Psoas muscle (tissue), 8 donors: ENCODE measurements around the gene KHNYN. TPM values are rescaled to one million over a fixed set of nuclear protein-coding genes. Genes with fewer than 3 reads are reported as not detected.

Experiments
- ATAC-seq, 4 donors: fragments of 200-7000 bp; cut with Tn5 transposase; one replicate each; pipeline ENCODE4 v1.9.1; 2020; ENCODE audit warnings: moderate library complexity in 3 of 4, mild to moderate bottlenecking in 2 of 4
- DNase-seq, 2 donors: peaks; one replicate each; pipeline ENCODE4 v3.0.0-alpha.2; 2020
- H3K27ac ChIP-seq: fragments of 200-600 bp; one replicate; pipeline ENCODE4 v1.8.0; 2022
- H3K27me3 ChIP-seq, 3 donors: fragments of 200-600 bp in 1 of 3; one replicate each; pipeline versions ENCODE4 v1.6.1 to v1.8.0; 2013 to 2022; ENCODE audit warnings: low read length in 2 of 3, mild to moderate bottlenecking in 2 of 3, moderate library complexity in 1 of 3; ENCODE audit not compliant: insufficient read depth in 3 of 3
- H3K36me3 ChIP-seq, 2 donors: fragments of 200-600 bp in 1 of 2; one replicate each; pipeline versions ENCODE4 v1.6.1 to v1.8.0; 2013 to 2022; ENCODE audit warnings: low read depth in 1 of 2, mild to moderate bottlenecking in 1 of 2, moderate library complexity in 1 of 2; ENCODE audit not compliant: insufficient read depth in 1 of 2
- H3K4me1 ChIP-seq: fragments of 200-600 bp; one replicate; pipeline ENCODE4 v1.8.0; 2022
- H3K4me3 ChIP-seq: fragments of 200-600 bp; one replicate; pipeline ENCODE4 v1.8.0; 2022; ENCODE audit warnings: mild to moderate bottlenecking
- H3K9me3 ChIP-seq: fragments of 200-600 bp; one replicate; pipeline ENCODE4 v1.8.0; 2022
- WGBS, 3 donors: extraction: QIAGEN DNeasy Blood & Tissue Kit; methylation state at CpG; one replicate each; pipeline versions ENCODE4 v1.1.6 to v1.1.7; 2013; 5-methylcytosine and 5-hydroxymethylcytosine counted together
- intact Hi-C, 2 donors: fragments of 100-400 bp; cut with DNase I; formaldehyde crosslinking; loops; one replicate each; pipeline versions ENCODE4 v1.11.0 to v1.14.2; 2022
- polyA plus RNA-seq, 3 donors: library from polyadenylated mRNA; stranded (reverse); fragments of 200-250 nt; gene quantifications; one replicate each; pipeline ENCODE4 v1.2.3, GENCODE V29; 2013
- total RNA-seq, 4 donors: library from RNA; stranded (reverse); fragmentation: NEBNext Ultra II Directional in 2 of 4; extraction: Animal tissue kit (Norgen Biotek cat#: 25700) in 2 of 4; gene quantifications; one replicate each; pipeline versions ENCODE4 v1.2.1 to v1.2.4, GENCODE V29; 2021 to 2023
- TF ChIP-seq, protein P1 (sequence below): fragments of 200-600 bp; IDR thresholded peaks from one replicate; pipeline ENCODE4 v1.8.0; 2022; ENCODE audit warnings: antibody characterized with exemption
- donor health status: healthy with polysubstance abuse.
- donor health status: DM: no; HTN: no; CAD: no; lungs with moderate emphysema.
- donor health status: Bipolar disorder and iron deficiency.
- donor health status: healthy.
- donor health status: DM: yes; HTN: yes; CAD: no.
- donor health status: DM: no; HTN: no; CAD: no.
- donor health status: DM: no; HTN: no; CAD: no.
- donor health status: DM: yes; HTN: yes; CAD: no.

Gene KHNYN
- total and polyA plus RNA-seq, 7 donors: 15.3 to 74.9 (median 40.2) TPM

DNA sequence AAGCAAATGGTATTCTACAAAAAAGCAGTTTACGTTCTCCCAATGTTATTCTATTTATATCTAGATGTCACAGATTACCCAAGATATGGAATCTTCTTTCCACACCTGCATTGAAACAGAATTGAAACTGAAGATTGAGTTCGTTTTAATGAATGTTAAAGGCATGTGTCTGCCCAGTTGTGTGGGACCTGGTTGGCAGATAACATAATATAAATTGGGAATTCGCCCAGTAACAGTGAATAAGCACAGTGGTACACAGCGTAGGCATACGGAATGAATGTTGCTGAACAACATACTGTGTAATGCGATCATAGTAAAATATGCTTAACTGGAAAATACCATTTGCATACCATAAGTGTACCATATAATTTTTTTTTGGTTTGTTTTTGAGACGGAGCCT is 4.3 kb downstream of the KHNYN start:
- TF ChIP-seq, protein P1, sequence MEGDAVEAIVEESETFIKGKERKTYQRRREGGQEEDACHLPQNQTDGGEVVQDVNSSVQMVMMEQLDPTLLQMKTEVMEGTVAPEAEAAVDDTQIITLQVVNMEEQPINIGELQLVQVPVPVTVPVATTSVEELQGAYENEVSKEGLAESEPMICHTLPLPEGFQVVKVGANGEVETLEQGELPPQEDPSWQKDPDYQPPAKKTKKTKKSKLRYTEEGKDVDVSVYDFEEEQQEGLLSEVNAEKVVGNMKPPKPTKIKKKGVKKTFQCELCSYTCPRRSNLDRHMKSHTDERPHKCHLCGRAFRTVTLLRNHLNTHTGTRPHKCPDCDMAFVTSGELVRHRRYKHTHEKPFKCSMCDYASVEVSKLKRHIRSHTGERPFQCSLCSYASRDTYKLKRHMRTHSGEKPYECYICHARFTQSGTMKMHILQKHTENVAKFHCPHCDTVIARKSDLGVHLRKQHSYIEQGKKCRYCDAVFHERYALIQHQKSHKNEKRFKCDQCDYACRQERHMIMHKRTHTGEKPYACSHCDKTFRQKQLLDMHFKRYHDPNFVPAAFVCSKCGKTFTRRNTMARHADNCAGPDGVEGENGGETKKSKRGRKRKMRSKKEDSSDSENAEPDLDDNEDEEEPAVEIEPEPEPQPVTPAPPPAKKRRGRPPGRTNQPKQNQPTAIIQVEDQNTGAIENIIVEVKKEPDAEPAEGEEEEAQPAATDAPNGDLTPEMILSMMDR: no peak

DNA sequence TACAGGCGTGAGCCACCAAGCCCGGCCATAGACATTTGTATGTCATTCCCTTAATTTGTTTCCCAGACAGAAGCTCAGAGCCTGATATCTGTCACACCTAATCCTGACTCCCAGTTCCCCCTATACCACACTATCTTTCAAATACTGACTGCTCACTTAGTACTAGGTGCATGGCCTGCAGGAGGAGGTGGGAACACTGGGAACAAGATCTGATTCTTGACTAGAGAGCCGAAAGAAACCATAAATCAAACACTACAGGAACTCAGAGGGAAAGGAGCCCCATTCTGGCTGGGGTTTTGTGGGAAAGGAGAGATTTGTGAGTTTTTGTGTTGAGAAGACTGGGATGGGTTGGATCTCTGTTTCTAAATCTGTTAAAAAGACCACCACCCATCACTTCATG is 4.9 kb downstream of the KHNYN start:
- ATAC-seq (no peak), DNase-seq (no peak)
- H3K4me1 ChIP-seq: peaks cover 31% of the 10 kb centered on the region
- TF ChIP-seq, protein P1: no peak
- H3K9me3 ChIP-seq: no peaks in the 10 kb centered on the region
- no peaks in the 10 kb centered on the region for H3K27me3 ChIP-seq
- no peak overlapping the region for H3K4me3 ChIP-seq
- H3K36me3 ChIP-seq: peaks cover 0 to 84% of the 10 kb centered on the region in 2 donors
- H3K27ac ChIP-seq: no peak overlapping the region
- 63 to 72% (median 71%) methylated on average over 3 of the region's 3 CpGs for WGBS, 3 donors
- intact Hi-C loops: loop anchor here (2.0 to 10.0 kb wide), 4 partner anchors 102 to 1517 kb away; partner anchors contain the start of genes TINF2 (in 2 of the 2) and RBM23 (in 1 of the 2)

More for the DNA sequence above, 4.3 kb downstream of the KHNYN start:
- H3K27me3 ChIP-seq: no peaks in the 10 kb centered on the region
- peaks cover 31% of the 10 kb centered on the region for H3K4me1 ChIP-seq
- no peaks in the 10 kb centered on the region for H3K9me3 ChIP-seq
- no peak overlapping the region for H3K27ac ChIP-seq
- H3K36me3 ChIP-seq: peaks cover 0 to 78% of the 10 kb centered on the region in 2 donors
- WGBS, 3 donors: 71 to 81% (median 76%) methylated on average over 7 of the region's 7 CpGs
- no peak overlapping the region for H3K4me3 ChIP-seq
- ATAC-seq: no peak
- no peak for DNase-seq
- intact Hi-C loops: loop anchor here in 1 of 2 donors (2.0 to 10.0 kb wide), 2 partner anchors 101 to 189 kb away; partner anchors contain the start of gene TINF2

DNA sequence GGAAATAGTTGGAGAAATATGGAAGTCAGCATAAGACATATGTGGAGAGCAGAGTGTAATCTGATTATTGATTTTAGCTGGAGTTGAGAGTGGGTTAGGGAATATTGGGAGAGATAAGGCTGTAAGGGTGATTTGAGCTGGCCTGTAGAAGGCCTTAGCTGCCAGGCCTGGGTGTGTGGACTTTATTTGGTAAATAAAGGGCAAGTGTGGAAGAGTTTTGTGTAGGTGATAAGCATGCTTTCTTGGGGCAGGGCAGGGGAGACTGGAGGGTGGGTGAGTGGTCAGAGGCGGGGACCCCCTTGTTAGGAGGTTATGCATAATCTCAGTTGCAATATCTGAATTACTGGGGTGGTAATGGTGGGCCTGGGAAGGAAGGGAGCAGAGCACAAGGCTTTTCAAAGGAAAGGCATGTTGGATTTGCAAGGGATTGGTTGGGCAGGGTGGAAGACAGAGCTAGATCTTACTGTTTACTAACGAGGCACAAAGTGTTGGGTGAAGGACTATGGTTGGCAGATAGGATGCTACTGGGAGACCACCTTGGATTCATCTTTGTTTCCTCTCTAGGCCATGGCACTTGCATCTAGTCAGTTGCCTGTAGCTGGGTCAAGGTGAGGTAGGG is 5.5 kb downstream of the KHNYN start:
- Histone ChIP-seq H3K27me3 (no peaks in the 10 kb centered on the region), H3K36me3 (peaks cover 0 to 90% of the 10 kb centered on the region in 2 donors), H3K9me3 (no peaks in the 10 kb centered on the region), H3K4me1 (peaks cover 37% of the 10 kb centered on the region), H3K4me3 (no peak overlapping the region), H3K27ac (no peak overlapping the region)
- intact Hi-C loops: loop anchor here (2.0 to 10.0 kb wide), 4 partner anchors 102 to 1518 kb away; partner anchors contain the start of genes TINF2 (in 2 of the 2) and RBM23 (in 1 of the 2)
- 76 to 90% (median 77%) methylated on average over 2 of the region's 2 CpGs for WGBS, 3 donors
- ATAC-seq: no peak
- no peak for DNase-seq
- TF ChIP-seq, protein P1: no peak

DNA sequence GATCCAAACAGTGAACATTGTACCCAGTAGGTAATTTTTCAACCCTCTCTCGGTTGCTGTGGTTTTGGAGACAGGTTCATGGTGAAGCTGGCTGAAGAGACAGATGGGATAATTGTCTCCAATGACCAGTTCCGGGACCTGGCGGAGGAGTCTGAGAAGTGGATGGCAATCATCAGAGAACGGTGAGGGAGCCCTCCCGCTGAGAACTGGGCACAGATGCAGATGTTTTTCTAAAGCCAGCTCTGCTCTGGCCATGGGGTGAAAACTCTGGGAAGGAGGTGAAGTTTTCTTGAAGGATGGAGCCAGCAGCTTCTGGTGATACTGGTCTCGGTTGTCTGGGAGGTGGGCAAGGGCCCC is 6.2 kb downstream of the KHNYN start:
- no peak for ATAC-seq
- peaks cover 0 to 97% of the 10 kb centered on the region in 2 donors for H3K36me3 ChIP-seq
- peak overlapping the region; percentile 65 for H3K27ac ChIP-seq
- H3K9me3 ChIP-seq: no peaks in the 10 kb centered on the region
- no peaks in the 10 kb centered on the region for H3K27me3 ChIP-seq
- TF ChIP-seq, protein P1: no peak
- no peak for DNase-seq
- peaks cover 40% of the 10 kb centered on the region for H3K4me1 ChIP-seq
- intact Hi-C loops: loop anchor here (1.0 to 10.0 kb wide), 5 partner anchors 103 to 1519 kb away; partner anchors contain the start of genes TINF2 (in 2 of the 2) and RBM23 (in 1 of the 2)
- no peak overlapping the region for H3K4me3 ChIP-seq
- 48 to 53% (median 52%) methylated on average over 6 of the region's 6 CpGs for WGBS, 3 donors
